Superior temporal gyrus (tissue), 1 donor: ENCODE data around the gene HDHD5.

Source experiments
- DNase-seq: peaks from one replicate; pipeline ENCODE4 v3.0.0-alpha.2; 2016; ENCODE audit errors: extremely low spot score

The HDHD5 gene

DNA sequence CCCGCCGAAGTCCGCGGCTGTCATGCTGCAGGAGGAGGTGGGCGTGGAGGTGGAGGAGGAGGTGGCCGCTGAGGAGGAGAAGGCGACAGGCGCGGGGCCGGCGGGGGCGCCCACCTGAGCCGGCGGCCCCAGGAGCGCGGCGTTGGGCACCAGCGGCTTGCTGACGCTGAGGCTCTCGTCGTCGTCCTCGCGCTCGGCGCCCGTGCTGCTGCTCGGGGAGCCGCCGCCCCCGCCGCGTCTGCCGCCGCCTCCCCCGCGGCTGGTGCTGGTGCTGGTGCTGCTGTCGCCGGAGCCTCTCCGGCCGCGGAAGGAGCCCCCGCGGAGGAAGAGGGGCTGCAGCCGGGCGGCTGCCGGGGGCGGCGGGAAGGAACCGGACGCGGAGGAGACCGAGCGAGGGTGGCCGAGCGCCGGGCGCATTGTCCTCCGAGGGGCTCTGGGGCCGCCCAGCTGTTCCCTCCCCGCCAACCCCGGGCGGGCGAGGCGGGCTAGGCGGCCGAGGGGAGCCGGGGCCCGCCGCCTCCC, 38.3 kb downstream of the HDHD5 start:
- no peak for DNase-seq

DNA sequence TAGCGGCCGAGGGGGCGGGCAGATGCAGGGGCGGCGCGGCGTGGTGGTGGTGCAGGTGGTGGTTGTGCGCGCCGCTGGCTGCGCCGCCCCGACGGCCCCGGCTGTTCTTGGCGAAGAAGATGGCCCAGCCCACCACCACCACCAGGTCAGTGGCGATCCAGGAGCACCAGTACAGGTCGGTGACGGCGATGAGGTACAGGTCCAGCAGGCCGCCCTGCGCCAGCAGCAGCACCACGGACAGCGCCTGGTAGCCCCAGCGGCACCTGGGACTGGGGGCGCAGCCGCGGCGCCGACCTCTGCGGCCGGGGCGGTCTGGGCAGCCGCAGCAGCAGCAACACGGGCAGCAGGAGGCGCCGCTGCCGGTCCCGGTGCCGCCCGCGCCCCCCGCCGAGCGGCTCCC, 38.8 kb downstream of the HDHD5 start:
- no peak for DNase-seq

DNA sequence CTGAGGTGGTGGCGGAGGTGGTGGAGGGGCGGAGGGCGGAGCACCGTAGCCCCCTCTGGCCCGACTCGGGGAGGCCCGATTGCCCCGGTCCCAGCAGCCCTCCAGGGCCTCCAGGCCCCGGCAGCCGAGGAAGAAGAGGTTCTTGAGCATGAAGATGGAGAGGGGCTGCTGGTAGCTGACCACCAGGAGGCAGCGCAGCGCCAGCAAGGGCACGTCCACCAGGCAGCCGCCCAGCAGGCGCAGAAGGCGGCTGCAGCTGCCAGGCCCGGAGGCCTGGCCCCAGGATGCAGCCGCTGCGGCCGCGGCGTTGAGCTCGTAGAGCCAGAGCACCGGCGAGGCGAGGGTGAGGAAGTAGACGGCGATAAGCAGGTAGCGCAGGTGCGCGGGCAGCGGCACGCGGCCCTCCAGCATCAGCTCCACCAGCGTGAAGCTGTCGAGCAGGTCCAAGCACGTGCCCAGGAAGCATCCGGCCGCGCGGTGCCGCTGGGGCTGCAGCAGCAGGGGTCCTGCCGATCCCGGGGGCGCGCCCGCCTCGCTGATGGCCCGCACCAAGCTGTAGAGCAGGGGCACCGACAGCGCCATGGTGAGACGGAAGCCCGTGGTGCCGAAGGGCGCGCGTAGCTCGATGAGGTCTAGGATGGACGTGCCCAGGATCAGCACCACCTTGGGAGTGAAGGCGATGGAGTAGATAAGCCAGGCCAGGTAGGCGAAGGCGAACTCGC, 39.4 kb downstream of the HDHD5 start:
- no peak for DNase-seq

DNA sequence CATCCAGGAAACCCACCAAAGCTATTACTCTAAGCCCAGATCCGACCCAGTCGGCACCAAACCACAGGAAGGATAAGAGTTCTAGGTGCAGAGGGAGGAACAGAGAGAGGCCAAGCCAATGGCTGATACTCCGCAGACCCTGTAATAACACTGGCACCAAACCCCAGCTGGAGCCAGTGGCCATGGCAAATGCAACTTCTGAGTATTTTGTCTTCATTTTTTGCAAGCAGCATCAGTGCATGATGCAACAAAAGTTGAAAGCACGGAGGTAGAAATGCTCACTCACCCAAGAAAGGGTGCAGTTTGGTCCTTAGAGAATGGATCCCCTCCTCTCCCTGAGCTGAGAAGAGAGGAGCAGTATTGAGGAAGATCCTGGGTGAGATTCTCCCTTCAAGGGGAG, 40.7 kb downstream of the HDHD5 start:
- no peak for DNase-seq

DNA sequence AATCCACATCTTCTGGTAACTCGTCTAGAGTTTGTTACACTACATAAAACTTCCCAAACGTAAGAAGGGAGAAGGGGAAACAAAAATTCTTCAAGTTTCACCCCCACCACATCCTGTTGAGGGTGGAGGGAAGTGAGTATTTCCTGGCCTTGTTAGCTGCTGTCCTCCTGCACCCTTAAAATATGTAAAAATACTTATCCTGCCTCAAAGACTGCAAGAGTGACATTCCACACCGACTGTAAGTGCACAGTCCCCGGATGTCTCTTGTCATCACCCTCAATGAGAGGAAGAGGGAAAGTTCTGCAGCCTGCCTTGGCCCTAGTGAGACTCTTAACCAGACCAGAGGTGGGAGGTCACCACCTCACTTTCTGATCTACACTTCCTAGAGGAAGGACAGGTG, 41.2 kb downstream of the HDHD5 start:
- no peak for DNase-seq

DNA sequence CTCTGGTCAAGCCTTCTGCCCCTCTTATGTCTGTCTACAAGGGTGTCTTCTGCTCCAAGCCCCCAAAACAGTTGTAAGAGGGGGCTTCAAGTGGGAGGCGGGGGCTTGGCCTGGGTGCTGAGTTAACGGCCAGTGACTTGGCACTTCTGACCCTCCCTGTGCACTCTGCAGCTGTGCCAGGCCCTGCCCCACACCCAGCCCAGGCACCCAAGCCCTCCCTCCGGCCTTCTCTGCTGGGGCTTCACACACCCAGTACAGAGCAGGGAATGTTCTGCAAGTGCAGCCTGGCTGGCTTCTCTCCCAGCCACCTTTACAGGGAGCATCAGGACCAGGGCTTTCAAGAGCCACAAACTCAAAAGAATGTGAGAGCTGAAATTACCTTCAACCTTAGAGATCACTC, 41.7 kb downstream of the HDHD5 start:
- no peak for DNase-seq

DNA sequence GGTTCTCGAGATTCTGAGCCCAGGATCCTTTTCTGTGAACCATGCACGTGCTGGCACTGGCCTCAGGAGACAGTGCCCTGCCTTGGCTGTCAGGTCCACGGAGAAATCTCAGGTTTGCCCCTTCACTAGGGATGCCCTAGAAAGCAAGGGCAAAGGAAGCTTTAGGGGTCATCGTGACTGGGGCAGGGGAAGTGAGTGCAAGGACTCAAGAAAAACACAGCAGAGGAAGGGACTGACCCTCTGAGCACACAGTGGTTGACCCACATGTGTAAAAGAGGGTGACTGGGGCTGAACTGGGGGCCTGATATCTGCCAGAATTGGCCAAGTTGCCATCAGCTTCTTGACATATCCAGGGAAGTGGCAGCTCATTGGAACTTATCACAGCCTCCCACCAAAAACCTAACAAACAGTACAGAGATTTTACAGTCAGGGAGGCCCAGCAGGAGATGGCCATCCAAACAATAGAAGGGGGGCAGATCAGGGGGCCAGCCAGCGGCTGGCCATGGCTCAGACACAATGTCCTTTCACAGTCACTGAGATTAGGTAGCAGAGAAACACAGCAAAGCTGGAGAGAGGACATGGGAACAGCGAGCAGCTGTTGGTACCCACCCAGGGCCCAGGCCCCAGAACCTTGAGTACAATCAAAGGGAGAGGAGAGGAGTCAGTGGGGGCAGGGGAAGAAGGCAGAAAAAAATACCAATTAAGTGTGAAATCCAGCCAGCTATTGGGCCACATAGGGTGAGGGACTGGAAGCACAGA, 42.3 kb downstream of the HDHD5 start:
- no peak for DNase-seq

DNA sequence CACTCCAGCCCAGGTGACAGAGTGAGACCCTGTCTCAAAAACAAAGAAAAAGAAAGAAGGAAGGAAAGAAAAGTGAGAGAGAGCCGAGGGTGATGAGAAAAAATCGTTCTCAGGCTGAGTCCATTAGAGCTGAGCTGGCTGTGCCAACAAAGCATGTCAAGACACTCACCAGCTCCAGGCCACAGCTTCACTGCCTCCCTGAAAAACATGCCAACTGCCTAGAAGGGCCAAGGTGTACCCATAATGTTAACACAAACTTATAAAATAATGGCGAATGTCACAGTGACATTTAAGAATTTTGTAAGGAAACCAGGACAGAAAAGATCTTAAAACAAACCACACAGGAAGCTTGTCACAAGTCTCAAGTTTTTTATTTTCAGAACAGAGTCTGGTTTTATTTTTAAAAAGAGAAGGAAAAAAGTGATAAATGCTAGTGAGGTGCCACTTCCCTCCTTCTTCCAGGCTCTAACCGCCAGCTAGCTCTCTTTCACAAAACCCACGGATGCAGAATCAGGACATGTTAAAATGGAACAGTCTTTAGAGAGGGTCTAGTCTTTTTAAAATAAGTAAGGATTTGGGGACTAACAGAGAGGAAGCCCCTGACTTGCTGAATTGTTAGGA, 43.0 kb downstream of the HDHD5 start:
- DNase-seq: no peak

DNA sequence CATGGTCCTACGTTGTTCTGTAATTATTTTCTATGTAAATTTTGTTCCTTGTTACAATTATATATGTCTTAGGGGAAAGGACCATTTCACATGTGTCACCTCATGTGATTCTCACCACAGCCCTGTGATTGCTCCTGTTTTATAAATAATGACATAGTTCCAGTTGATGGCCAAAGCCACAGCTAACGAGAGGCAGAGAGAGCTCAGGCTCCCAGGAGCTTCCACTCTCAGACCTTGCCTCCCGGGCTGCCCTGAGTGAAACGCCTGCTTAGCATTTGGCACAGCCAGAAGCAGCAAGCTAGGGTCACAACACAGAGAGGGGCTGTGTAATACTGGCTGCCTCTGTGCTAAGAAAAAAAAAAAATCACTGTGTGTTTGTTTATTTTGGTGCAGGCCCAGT, 43.8 kb downstream of the HDHD5 start:
- no peak for DNase-seq

DNA sequence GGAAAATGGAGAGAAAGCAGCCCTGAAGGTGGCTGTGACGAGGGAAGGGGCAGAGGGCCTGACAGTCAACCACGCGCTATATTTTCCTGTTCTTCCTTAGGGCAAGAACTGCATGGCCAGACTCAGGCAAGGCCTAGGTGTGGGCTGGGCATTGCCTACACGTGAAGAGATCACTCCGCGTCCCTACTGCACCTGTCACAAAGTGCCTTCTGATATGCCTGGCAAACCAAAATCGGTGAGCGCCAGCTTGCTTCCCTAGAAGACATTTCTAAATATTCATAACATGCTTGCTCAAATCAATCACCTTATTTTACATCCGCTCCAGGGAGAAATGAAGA, 44.2 kb downstream of the HDHD5 start:
- DNase-seq: no peak

DNA sequence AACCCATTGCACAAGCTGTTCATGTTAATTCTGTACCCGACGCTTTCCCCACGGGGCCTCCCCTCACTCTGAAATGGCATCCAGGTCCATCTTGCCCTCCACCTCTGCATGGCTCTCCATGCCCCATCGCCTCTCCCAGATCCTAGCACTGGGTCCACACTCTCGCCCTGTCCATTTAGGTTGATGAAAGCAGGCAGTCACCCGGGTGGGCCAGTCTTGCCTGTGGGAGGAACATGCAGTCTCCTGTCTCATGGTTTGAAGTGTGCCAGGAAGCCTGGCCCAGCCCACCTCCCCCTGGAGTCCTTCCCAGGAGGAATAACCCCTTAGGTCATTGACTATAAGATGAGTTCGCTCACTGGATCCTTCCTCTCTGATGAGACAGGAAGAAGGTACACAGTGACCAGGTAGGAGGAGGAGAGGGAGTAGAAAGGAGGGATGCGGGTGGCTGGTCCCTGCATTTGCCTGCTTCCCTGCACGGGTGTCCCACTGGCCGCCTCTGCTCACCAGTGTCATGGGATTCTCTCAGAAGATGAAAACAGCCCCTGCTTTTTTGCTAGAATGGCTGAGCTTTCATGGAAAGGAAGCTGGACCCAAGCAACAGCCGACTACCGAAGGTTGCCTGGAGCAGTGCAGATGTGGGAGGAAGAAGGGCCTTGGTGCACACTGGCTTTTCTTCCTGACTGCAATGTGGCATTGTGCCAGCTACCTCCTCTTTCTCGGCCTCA, 44.7 kb downstream of the HDHD5 start:
- DNase-seq: no peak

DNA sequence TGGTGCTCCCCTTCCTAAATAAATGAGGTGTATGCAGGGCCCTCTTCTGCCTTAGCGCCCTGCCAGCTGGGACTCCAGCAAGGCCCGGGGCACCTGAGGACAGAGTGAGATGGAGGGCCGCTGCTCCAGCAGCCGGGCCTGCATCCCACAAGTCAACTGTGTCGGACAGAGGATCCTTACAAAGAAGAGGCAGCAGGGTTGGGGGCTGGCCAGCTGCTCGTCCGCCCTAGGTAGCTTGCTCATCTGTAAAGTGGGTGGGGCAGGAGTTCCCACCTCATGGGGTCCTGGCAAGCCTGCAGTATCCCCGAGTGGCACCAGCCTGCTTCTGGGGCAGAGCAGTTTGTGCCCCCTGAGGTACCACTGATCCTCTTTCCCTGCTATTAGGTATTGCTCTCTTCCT, 45.5 kb downstream of the HDHD5 start:
- no peak for DNase-seq

DNA sequence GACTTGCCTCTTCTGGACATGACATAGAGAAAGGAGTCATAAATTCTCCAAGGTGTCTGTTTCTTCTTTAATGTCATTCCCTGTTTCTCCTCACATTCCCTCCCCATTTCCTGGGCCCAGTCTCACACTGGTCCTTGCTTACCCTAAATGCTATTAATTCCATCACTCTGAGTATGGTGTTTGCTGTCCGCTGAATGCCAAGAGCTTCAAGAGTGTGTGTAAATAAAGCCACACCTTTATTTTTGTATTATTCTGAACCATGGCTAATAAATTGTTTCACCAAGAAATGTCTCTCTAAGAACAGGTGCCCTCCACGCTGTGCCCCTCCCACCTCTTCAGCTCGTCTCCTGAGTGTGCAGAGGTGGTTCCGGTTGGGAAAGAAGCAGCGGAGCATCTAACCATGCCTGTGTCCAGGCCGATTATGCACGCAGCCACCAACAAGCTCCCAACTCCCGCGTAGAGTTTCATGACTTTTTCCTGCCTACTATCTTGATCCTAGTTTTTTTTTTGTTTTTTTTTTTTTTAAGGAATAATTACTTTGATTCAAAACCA, 46.5 kb downstream of the HDHD5 start:
- no peak for DNase-seq

DNA sequence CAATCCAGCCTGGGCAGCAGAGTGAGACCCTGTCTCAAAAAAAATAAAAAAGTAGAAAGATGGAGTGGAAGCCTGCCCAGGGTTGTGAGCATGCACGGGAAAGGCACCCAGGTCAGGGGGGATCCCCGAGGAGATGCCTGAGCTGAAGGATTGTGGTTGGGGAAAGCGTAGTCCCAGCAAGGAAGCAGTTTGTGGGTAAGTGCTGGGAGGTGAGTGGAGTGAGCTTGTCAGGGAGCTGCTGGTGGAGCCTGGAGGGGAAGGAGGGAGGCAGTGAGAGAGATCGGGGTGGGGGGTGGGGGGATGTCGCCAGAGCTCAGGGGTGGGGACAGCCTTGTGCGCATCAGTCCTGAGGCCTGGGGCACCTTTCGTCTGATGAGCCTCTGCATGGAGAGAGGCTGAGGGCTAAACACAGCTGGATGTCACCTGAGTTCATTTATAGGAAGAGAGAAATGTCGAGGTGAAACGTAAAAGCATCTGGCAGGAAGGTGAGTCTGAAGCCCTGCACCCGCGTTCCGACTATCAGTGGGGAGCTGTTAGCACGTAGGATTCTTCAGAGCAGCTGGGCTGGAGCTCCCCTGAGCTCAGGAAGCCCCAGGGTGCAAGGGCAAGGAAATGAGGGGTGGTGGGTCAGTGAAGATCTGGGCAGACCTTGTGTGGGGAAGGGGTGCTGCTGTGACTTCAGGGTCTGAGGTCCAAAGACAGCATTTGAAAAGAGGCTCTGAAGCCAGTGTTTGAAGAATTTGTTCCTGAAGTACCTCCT, 48.1 kb downstream of the HDHD5 start:
- DNase-seq: no peak

DNA sequence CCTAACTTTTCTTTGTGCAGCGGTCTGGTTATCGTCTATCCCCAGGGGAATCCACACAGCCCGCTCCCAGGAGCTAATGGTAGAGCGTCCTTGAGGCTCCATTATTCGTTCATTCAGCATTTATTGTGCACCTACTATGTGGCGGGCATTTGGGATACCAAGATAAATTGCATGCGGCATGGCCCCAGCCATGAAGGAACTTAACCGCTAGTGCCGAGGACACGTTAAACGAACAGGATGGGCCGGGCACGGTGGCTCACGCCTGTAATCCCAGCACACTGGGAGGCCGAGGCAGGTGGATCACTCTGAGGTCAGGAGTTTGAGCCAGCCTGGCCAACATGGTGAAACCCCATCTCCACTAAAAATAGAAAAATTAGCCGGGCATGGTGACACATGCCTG, 49.1 kb downstream of the HDHD5 start:
- DNase-seq: no peak

DNA sequence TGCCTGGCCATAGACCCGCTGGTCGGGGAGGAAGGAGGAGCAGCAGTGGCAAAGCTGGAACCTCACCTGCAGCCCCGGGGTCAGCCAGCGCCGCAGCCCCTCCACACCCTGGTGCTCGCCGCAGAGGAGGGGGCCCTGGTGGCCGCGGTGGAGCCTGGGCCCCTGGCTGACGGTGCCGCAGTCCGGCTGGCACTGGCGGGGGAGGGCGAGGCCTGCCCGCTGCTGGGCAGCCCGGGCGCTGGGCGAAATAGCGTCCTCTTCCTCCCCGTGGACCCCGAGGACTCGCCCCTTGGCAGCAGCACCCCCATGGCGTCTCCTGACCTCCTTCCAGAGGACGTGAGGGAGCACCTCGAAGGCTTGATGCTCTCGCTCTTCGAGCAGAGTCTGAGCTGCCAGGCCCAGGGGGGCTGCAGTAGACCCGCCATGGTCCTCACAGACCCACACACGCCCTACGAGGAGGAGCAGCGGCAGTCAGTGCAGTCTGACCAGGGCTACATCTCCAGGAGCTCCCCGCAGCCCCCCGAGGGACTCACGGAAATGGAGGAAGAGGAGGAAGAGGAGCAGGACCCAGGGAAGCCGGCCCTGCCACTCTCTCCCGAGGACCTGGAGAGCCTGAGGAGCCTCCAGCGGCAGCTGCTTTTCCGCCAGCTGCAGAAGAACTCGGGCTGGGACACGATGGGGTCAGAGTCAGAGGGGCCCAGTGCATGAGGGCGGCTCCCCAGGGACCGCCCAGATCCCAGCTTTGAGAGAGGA, 49.8 kb downstream of the HDHD5 start:
- no peak for DNase-seq

DNA sequence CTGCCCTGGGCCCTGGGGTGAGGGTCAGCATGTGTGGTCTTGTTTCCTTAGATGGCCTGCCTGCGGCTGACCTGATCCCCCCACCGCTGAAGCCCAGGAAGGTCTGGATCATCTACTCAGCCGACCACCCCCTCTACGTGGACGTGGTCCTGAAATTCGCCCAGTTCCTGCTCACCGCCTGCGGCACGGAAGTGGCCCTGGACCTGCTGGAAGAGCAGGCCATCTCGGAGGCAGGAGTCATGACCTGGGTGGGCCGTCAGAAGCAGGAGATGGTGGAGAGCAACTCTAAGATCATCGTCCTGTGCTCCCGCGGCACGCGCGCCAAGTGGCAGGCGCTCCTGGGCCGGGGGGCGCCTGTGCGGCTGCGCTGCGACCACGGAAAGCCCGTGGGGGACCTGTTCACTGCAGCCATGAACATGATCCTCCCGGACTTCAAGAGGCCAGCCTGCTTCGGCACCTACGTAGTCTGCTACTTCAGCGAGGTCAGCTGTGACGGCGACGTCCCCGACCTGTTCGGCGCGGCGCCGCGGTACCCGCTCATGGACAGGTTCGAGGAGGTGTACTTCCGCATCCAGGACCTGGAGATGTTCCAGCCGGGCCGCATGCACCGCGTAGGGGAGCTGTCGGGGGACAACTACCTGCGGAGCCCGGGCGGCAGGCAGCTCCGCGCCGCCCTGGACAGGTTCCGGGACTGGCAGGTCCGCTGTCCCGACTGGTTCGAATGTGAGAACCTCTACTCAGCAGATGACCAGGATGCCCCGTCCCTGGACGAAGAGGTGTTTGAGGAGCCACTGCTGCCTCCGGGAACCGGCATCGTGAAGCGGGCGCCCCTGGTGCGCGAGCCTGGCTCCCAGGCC, 50.6 kb downstream of the HDHD5 start:
- no peak for DNase-seq

DNA sequence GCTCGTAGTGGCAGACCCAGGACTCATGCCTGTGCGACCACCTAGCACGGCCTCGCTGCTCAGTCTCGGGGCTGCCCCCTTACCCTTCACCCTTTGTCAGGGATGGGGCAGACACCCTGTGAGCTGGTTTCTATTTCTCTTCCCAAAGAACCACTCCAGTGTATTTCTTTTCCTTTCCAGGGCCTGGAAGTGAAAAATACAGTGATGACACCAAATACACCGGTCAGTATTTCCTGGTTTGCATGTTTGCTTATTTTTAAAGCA, 51.6 kb downstream of the HDHD5 start:
- no peak for DNase-seq

DNA sequence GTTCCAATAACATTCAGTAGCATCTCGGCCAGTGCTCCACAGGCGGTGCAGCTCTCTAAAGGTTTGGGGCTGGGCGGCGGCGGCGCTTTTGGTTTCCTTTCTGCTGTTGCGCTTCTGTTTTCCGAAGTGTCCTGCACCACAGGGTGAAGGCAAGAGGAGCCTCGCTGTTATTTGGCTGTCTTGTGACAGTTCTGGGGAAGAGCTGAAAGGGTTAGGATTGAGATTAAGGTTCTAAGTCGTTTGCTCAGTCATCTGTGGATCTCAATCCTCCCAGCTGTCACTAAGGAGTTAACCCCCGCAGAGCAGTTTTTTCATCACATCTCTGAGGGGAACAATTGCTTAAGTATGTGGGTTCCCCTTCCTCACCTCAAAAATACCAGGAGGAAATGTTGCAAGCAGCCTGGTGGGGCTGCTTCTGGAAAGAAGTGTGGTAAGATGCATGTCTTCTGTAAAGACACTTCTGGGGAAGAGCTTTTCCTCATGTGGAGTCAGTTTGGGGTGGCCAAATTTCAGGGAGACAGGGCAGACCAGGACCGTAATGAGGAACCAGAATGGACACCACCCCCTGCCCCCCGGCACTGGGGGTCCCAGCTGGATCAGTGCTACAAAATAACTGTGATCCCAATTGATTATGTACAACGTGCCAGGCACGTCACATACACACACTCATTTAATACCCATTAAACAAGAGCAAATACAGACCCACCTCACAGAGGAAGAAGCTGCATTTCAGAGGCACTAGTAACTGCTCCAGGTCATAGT, 52.1 kb downstream of the HDHD5 start:
- no peak for DNase-seq
